NCI-H524 treated with DMSO at 0.1 percent for 48 hours (cell line): Measurements from ENCODE around the gene RSBN1L.

ENCODE experiments used
- DNase-seq: peaks from one replicate; lab custom pipeline; 2025; lab: John Stamatoyannopoulos, UW

The RSBN1L gene

GRCh38 chr7:77731716-77732115 is 35.5 kb downstream of the RSBN1L start:
- DNase-seq = no peak

GRCh38 chr7:77734659-77735421 is 38.6 kb downstream of the RSBN1L start:
- DNase-seq = no peak

- no peak for DNase-seq
These were observed 39.2 kb downstream of the RSBN1L start for GRCh38 chr7:77735457-77735856.

- no peak for DNase-seq
These were observed 40.7 kb downstream of the RSBN1L start for GRCh38 chr7:77736991-77737390.

GRCh38 chr7:77738382-77738781 is 42.1 kb downstream of the RSBN1L start:
- DNase-seq = no peak

- DNase-seq = no peak
These were observed 42.6 kb downstream of the RSBN1L start for GRCh38 chr7:77738871-77739270.

GRCh38 chr7:77740257-77740656 is 44.0 kb downstream of the RSBN1L start:
- DNase-seq = no peak

- no peak for DNase-seq
These were observed 47.3 kb downstream of the RSBN1L start for GRCh38 chr7:77743518-77743917.

GRCh38 chr7:77745746-77746145 is 49.5 kb downstream of the RSBN1L start:
- no peak for DNase-seq

GRCh38 chr7:77746164-77746823 is 50.0 kb downstream of the RSBN1L start:
- DNase-seq = no peak

GRCh38 chr7:77746824-77747165 is 50.5 kb downstream of the RSBN1L start:
- DNase-seq = no peak

- no peak for DNase-seq
These were observed 50.9 kb downstream of the RSBN1L start for GRCh38 chr7:77747178-77747577.

GRCh38 chr7:77747718-77748117 is 51.5 kb downstream of the RSBN1L start:
- DNase-seq = no peak

GRCh38 chr7:77752016-77752415 is 55.8 kb downstream of the RSBN1L start:
- no peak for DNase-seq

- no peak for DNase-seq
These were observed 56.9 kb downstream of the RSBN1L start for GRCh38 chr7:77753173-77753572.

- no peak for DNase-seq
These were observed 61.3 kb downstream of the RSBN1L start for GRCh38 chr7:77757589-77757988.

- no peak for DNase-seq
These were observed 63.1 kb downstream of the RSBN1L start for GRCh38 chr7:77759294-77759889.

GRCh38 chr7:77760809-77761453 is 64.7 kb downstream of the RSBN1L start:
- no peak for DNase-seq

GRCh38 chr7:77765481-77765880 is 69.2 kb downstream of the RSBN1L start:
- DNase-seq = no peak

GRCh38 chr7:77765906-77766800 is 69.9 kb downstream of the RSBN1L start:
- DNase-seq = no peak

- DNase-seq = no peak
These were observed 70.7 kb downstream of the RSBN1L start for GRCh38 chr7:77766801-77767605.
